Mammary epithelial cell (primary cell): ENCODE results near the gene JAKMIP1.

Experiments used
- CTCF ChIP-seq, 2 donors: IDR thresholded peaks in 1 of 2; conservative IDR thresholded peaks in 1 of 2; 2 replicates each; pipeline ENCODE4 v1.5.1; 2011 to 2012; ENCODE audit warnings: inconsistent platforms in 2 of 2, low read length in 2 of 2, mild to moderate bottlenecking in 2 of 2, control low read depth in 1 of 2, low read depth in 1 of 2; ENCODE audit not compliant: insufficient read depth in 1 of 2; ENCODE audit errors: extremely low read depth in 1 of 2
- EZH2 ChIP-seq: IDR thresholded peaks from 2 replicates; pipeline ENCODE4 v1.6.1; 2012; ENCODE audit warnings: low read length, inconsistent platforms, borderline replicate concordance

- TF ChIP-seq CTCF (conservative IDR thresholded peaks at IDR 0.05 in 1 of 2, IDR thresholded peaks at IDR 0.05 in 1 of 2; ENCODE audit: extremely low read depth in 1 of 2, insufficient read depth in 1 of 2, low read depth in 1 of 2, low read length in 2 of 2) (no peak), EZH2 (no peak)
These were observed 144.9 kb downstream of the JAKMIP1 start for GRCh38 chr4:6055436-6055835.
